Loucy (cell line): Measurements from ENCODE around the gene KANSL3.
"Not testable (repeated sequence)": the region's sequence is repeated elsewhere in the genome, so short reads cannot be mapped to it uniquely, and the experiment has no call there.

Experiments
- EZH2phosphoT487 ChIP-seq: fragments of 200-600 bp; IDR thresholded peaks from 2 replicates; pipeline ENCODE4 v1.6.1; 2018; ENCODE audit warnings: antibody characterized with exemption, mild to moderate bottlenecking, moderate library complexity, borderline replicate concordance
- TF ChIP-seq, protein P1 (sequence below): fragments of 200-600 bp; sonication (generic); conservative IDR thresholded peaks from 2 replicates; pipeline ENCODE4 v1.5.1; 2014; ENCODE audit warnings: mild to moderate bottlenecking, antibody characterized with exemption, low read length

- TF ChIP-seq, protein P1, sequence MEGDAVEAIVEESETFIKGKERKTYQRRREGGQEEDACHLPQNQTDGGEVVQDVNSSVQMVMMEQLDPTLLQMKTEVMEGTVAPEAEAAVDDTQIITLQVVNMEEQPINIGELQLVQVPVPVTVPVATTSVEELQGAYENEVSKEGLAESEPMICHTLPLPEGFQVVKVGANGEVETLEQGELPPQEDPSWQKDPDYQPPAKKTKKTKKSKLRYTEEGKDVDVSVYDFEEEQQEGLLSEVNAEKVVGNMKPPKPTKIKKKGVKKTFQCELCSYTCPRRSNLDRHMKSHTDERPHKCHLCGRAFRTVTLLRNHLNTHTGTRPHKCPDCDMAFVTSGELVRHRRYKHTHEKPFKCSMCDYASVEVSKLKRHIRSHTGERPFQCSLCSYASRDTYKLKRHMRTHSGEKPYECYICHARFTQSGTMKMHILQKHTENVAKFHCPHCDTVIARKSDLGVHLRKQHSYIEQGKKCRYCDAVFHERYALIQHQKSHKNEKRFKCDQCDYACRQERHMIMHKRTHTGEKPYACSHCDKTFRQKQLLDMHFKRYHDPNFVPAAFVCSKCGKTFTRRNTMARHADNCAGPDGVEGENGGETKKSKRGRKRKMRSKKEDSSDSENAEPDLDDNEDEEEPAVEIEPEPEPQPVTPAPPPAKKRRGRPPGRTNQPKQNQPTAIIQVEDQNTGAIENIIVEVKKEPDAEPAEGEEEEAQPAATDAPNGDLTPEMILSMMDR = not testable (repeated sequence)
- not testable (repeated sequence) for TF ChIP-seq EZH2phosphoT487
Measured at GRCh38 chr2:96553957-96554292, 84.2 kb downstream of the KANSL3 start.
